H1 (cell line): ENCODE results near the gene UBE2H. TPM values are rescaled to one million over a fixed set of nuclear protein-coding genes. Genes with fewer than 3 reads are reported as not detected.

Experiments
- ASH2L ChIP-seq: fragments of 200-600, 300-600 bp; sonication (generic); IDR thresholded peaks from one replicate; pipeline ENCODE4 v1.7.1; 2017; ENCODE audit warnings: low read length
- BACH1 ChIP-seq: IDR thresholded peaks from 2 replicates; pipeline ENCODE4 v1.6.1; 2012; ENCODE audit warnings: low read length, improper control_type of control experiment
- CREB1 ChIP-seq: IDR thresholded peaks from 2 replicates; pipeline ENCODE4 v1.6.1; 2012; ENCODE audit warnings: inconsistent platforms
- CTBP2 ChIP-seq: IDR thresholded peaks from 2 replicates; pipeline ENCODE4 v1.7.0; 2011; ENCODE audit warnings: borderline replicate concordance, mild to moderate bottlenecking, moderate library complexity, mixed read lengths, low read length; ENCODE audit not compliant: insufficient read depth, insufficient read length
- GABPA ChIP-seq: IDR thresholded peaks from 2 replicates; pipeline ENCODE4 v1.6.1; 2011; ENCODE audit warnings: mild to moderate bottlenecking, low read length, moderate library complexity, borderline replicate concordance; ENCODE audit not compliant: insufficient read depth
- GTF2F1 ChIP-seq: IDR thresholded peaks from 2 replicates; pipeline ENCODE4 v1.6.1; 2012; ENCODE audit warnings: low read depth, low read length, improper control_type of control experiment, borderline replicate concordance
- PHF8 ChIP-seq: fragments of 200-600 bp; sonication (generic); conservative IDR thresholded peaks from 2 replicates; pipeline ENCODE4 v1.7.1; 2012; ENCODE audit warnings: low read depth, mild to moderate bottlenecking, inconsistent platforms, low read length, moderate library complexity
- POLR2AphosphoS5 ChIP-seq: IDR thresholded peaks from 2 replicates; pipeline ENCODE4 v1.6.1; 2011; ENCODE audit warnings: low read depth, low read length
- POU5F1 ChIP-seq: IDR thresholded peaks from 2 replicates; pipeline ENCODE4 v1.6.1; 2011; ENCODE audit warnings: low read depth, mild to moderate bottlenecking, low read length, moderate library complexity
- SIRT6 ChIP-seq: IDR thresholded peaks from one replicate; pipeline ENCODE4 v1.7.1; 2012; ENCODE audit warnings: low read length, inconsistent platforms
- SRF ChIP-seq: IDR thresholded peaks from 2 replicates; pipeline ENCODE4 v1.6.1; 2011; ENCODE audit warnings: mild to moderate bottlenecking, low read depth, low read length, moderate library complexity
- TAF1 ChIP-seq: IDR thresholded peaks from 2 replicates; pipeline ENCODE4 v1.6.1; 2011; ENCODE audit warnings: mild to moderate bottlenecking, low read depth, low read length
- USF2 ChIP-seq: IDR thresholded peaks from 2 replicates; pipeline ENCODE4 v1.6.1; 2011; ENCODE audit warnings: low read length, improper control_type of control experiment
- YY1 ChIP-seq: IDR thresholded peaks from 2 replicates; pipeline ENCODE4 v1.6.1; 2011; ENCODE audit warnings: low read depth, mild to moderate bottlenecking, low read length
- polyA plus RNA-seq, 7 experiments: library from polyadenylated mRNA; depleted of rRNA in 3 of 7; stranded (reverse) in 5 of 7; unstranded in 2 of 7; fragments of >200 nt in 5 of 7; fragments of 200-250 nt in 2 of 7; gene quantifications; 1 replicate in 5 of 7; 2 replicates in 1 of 7; 4 replicates in 1 of 7; pipeline versions ENCODE4 v1.2.1 to v1.2.3, GENCODE V29; 2011 to 2013; ENCODE audit warnings: missing spikeins in 2 of 7, mixed read lengths in 2 of 7
- total RNA-seq: library from RNA; stranded (reverse); fragmentation: NEBNext Ultra II Directional; extraction: Animal tissue kit (Norgen Biotek cat#: 25700); gene quantifications from 2 replicates; pipeline ENCODE4 v1.2.1, GENCODE V29; 2021

The UBE2H gene
- total and polyA plus RNA-seq, 2 of the 8 experiments (the other 6 are each of a cell fraction or from before 2014, with no cell fraction given): 30.6 to 62.2 TPM

- TF ChIP-seq TAF1: 0 out of 2 replicates have a peak, but pooled peaks have one; percentile 6
- TF ChIP-seq USF2: no peak
- no peak for TF ChIP-seq GABPA
- TF ChIP-seq ASH2L: peak; percentile 45
- TF ChIP-seq POLR2AphosphoS5: no peak
- no peak for TF ChIP-seq SRF
- TF ChIP-seq CTBP2: no peak
- TF ChIP-seq PHF8: no peak
- TF ChIP-seq CREB1: no peak
- TF ChIP-seq YY1: no peak
- no peak for TF ChIP-seq POU5F1
- TF ChIP-seq SIRT6: no peak
- TF ChIP-seq BACH1: no peak
- TF ChIP-seq GTF2F1: no peak
These were observed 1.3 kb downstream of the UBE2H start (continued) for GRCh38 chr7:129951226-129952085.
